Breast epithelium (tissue), 4 donors: Measurements from ENCODE around the gene RYR1. TPM values are rescaled to one million over a fixed set of nuclear protein-coding genes. Genes with fewer than 3 reads are reported as not detected.

Experiments
- DNase-seq, 2 donors: peaks; one replicate each; pipeline ENCODE4 v3.0.0-alpha.2; 2019; ENCODE audit warnings: low spot score in 2 of 2
- H3K27ac ChIP-seq, 2 donors: fragments of 200-600 bp; sonication (generic) in 1 of 2; one replicate each; pipeline ENCODE4 v1.5.1; 2016 to 2019; ENCODE audit warnings: mild to moderate bottlenecking in 1 of 2
- H3K27me3 ChIP-seq, 2 donors: fragments of 200-600 bp; sonication (generic) in 1 of 2; one replicate each; pipeline versions ENCODE4 v1.5.1 to v1.6.0; 2017 to 2019; ENCODE audit warnings: control low read depth in 1 of 2, mild to moderate bottlenecking in 1 of 2
- H3K36me3 ChIP-seq: fragments of 200-600 bp; one replicate; pipeline ENCODE4 v1.5.1; 2019
- H3K4me1 ChIP-seq, 2 donors: fragments of 200-600 bp; sonication (generic); one replicate each; pipeline ENCODE4 v1.5.1; 2016 to 2019; ENCODE audit warnings: control low read depth in 1 of 2
- H3K4me3 ChIP-seq, 3 donors: fragments of 200-600 bp; sonication (generic); 1 replicate in 2 of 3; 2 replicates in 1 of 3; pipeline ENCODE4 v1.5.1; 2016 to 2019; ENCODE audit warnings: mild to moderate bottlenecking in 3 of 3, moderate library complexity in 2 of 3
- H3K9me3 ChIP-seq, 2 donors: fragments of 200-600 bp; sonication (generic) in 1 of 2; one replicate each; pipeline ENCODE4 v1.5.1; 2016 to 2019; ENCODE audit warnings: control low read depth in 1 of 2
- POLR2A ChIP-seq: fragments of 450-650 bp; IDR thresholded peaks from one replicate; pipeline ENCODE4 v1.6.1; 2016; ENCODE audit warnings: antibody characterized with exemption, mild to moderate bottlenecking, moderate library complexity
- POLR2AphosphoS5 ChIP-seq, 3 donors: sonication (generic); formaldehyde crosslinking; IDR thresholded peaks; one replicate each; pipeline ENCODE4 v1.6.1; 2017; ENCODE audit warnings: antibody characterized with exemption in 3 of 3
- intact Hi-C: fragments of 100-400 bp; cut with DNase I; formaldehyde crosslinking; loops from one replicate; pipeline ENCODE4 v1.15.1; 2023; ENCODE audit warnings: low total_unique reads
- total RNA-seq, 3 donors: library from RNA; depleted of rRNA; stranded (reverse); fragments of >200 nt; gene quantifications; one replicate each; pipeline ENCODE4 v1.1.0, GENCODE V29; 2016
- TF ChIP-seq, protein P1 (sequence below), 3 donors: fragments of 450-650 bp; IDR thresholded peaks; one replicate each; pipeline ENCODE4 v1.5.1; 2016 to 2017; ENCODE audit warnings: antibody characterized with exemption in 3 of 3, mild to moderate bottlenecking in 3 of 3, moderate library complexity in 3 of 3

The RYR1 gene
- total RNA-seq, 3 donors from 2014 or later, result 1.3 to 6.7 (median 3.5) TPM

DNA sequence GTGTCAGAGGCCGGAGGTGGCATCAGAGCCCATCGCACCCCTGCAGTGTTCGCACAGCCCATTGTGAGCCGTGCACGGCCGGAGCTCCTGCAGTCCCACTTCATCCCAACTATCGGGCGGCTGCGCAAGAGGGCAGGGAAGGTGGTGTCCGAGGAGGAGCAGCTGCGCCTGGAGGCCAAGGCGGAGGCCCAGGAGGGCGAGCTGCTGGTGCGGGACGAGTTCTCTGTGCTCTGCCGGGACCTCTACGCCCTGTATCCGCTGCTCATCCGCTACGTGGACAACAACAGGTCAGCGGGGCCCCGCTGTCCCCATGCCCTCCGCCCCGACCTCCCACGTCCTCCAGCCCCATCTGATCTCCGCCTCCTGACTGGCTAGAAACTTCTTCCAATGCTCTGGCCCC is 85.7 kb downstream of the RYR1 start:
- TF ChIP-seq POLR2AphosphoS5 (IDR thresholded peaks at IDR 0.05), result no peak
- TF ChIP-seq, protein P1, sequence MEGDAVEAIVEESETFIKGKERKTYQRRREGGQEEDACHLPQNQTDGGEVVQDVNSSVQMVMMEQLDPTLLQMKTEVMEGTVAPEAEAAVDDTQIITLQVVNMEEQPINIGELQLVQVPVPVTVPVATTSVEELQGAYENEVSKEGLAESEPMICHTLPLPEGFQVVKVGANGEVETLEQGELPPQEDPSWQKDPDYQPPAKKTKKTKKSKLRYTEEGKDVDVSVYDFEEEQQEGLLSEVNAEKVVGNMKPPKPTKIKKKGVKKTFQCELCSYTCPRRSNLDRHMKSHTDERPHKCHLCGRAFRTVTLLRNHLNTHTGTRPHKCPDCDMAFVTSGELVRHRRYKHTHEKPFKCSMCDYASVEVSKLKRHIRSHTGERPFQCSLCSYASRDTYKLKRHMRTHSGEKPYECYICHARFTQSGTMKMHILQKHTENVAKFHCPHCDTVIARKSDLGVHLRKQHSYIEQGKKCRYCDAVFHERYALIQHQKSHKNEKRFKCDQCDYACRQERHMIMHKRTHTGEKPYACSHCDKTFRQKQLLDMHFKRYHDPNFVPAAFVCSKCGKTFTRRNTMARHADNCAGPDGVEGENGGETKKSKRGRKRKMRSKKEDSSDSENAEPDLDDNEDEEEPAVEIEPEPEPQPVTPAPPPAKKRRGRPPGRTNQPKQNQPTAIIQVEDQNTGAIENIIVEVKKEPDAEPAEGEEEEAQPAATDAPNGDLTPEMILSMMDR (IDR thresholded peaks at IDR 0.05), result no peak
- no peak for TF ChIP-seq POLR2A
- Histone ChIP-seq H3K4me1 (no peaks in the 10 kb centered on the region), H3K4me3 (no peak overlapping the region), H3K36me3 (no peaks in the 10 kb centered on the region), H3K27me3 (peaks cover 0 to 4% of the 10 kb centered on the region in 2 donors), H3K27ac (no peak overlapping the region), H3K9me3 (no peaks in the 10 kb centered on the region)
- no peak for DNase-seq
- intact Hi-C loops, result no loop called here

DNA sequence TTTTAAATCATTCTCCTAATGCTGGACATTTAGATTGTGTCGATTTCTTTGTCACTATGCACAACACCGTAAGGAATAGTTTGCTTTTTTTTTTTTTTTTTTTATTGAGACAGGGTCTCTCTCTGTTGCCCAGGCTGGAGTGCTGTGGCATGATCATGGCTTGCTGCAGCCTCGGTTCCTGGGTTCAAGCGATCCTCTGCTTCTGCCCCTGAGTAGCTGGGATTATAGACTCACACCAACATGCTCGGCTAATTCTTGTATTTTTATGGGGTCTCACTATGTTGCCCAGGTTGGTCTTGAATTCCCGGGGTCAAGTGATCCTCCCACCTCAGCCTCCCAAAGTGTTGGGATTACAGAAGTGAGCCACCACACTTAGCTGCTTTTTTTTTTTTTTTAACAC is 86.5 kb downstream of the RYR1 start:
- no peak overlapping the region for H3K27ac ChIP-seq
- TF ChIP-seq, protein P1 (IDR thresholded peaks at IDR 0.05), result no peak
- TF ChIP-seq POLR2A (no peak), POLR2AphosphoS5 (IDR thresholded peaks at IDR 0.05) (no peak)
- H3K36me3 ChIP-seq, result no peaks in the 10 kb centered on the region
- no peaks in the 10 kb centered on the region for H3K27me3 ChIP-seq
- no peak for DNase-seq
- intact Hi-C loops, result no loop called here
- H3K4me1 ChIP-seq, result no peaks in the 10 kb centered on the region
- no peaks in the 10 kb centered on the region for H3K9me3 ChIP-seq
- no peak overlapping the region for H3K4me3 ChIP-seq

DNA sequence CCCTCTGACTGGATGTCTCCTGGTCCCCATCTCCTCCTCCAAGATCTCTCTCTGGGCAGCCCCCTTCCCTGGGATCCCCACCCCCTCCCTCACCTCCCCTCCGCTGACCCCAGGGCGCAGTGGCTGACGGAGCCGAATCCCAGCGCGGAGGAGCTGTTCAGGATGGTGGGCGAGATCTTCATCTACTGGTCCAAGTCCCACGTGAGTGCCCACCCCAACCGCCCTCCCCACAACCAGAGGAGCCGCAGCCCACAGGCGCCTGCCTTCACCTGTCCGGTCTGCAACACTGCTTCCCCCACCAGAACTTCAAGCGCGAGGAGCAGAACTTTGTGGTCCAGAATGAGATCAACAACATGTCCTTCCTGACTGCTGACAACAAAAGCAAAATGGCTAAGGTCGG is 89.4 kb downstream of the RYR1 start:
- Histone ChIP-seq H3K27me3 (no peaks in the 10 kb centered on the region), H3K9me3 (no peaks in the 10 kb centered on the region)

DNA sequence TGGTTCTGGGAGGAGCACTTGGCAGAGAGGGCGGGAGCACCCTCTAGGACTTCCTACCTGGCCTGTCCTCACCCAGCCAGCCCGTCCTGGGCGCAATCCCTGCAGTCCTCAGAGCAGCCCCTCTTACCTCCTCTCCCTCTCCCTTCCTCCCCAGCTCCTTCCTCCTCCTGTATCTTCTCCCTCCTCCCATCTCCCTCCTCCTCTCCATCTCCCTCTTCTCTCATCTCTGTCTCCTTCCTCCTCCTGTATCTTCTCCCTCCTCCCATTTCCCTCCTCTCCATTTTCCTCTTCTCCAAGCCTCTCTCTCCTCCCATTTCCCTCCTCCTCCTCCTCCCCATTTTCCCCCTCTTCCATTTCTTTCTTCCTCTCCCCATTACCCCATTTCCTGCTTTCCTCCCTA is 89.8 kb downstream of the RYR1 start:
- Histone ChIP-seq H3K27ac (no peak overlapping the region), H3K4me3 (no peak overlapping the region), H3K36me3 (no peaks in the 10 kb centered on the region), H3K27me3 (no peaks in the 10 kb centered on the region), H3K4me1 (no peaks in the 10 kb centered on the region), H3K9me3 (no peaks in the 10 kb centered on the region)
- TF ChIP-seq POLR2AphosphoS5 (IDR thresholded peaks at IDR 0.05) (no peak), POLR2A (no peak)
- intact Hi-C loops, result no loop called here
- no peak for DNase-seq

More for the DNA sequence above, 89.4 kb downstream of the RYR1 start:
- no peak overlapping the region for H3K4me3 ChIP-seq
- no peak overlapping the region for H3K27ac ChIP-seq
- H3K36me3 ChIP-seq, result no peaks in the 10 kb centered on the region
- intact Hi-C loops, result no loop called here
- TF ChIP-seq, protein P1 (IDR thresholded peaks at IDR 0.05), result no peak
- TF ChIP-seq POLR2A (no peak), POLR2AphosphoS5 (IDR thresholded peaks at IDR 0.05) (no peak)
- no peaks in the 10 kb centered on the region for H3K4me1 ChIP-seq
- DNase-seq, result no peak

DNA sequence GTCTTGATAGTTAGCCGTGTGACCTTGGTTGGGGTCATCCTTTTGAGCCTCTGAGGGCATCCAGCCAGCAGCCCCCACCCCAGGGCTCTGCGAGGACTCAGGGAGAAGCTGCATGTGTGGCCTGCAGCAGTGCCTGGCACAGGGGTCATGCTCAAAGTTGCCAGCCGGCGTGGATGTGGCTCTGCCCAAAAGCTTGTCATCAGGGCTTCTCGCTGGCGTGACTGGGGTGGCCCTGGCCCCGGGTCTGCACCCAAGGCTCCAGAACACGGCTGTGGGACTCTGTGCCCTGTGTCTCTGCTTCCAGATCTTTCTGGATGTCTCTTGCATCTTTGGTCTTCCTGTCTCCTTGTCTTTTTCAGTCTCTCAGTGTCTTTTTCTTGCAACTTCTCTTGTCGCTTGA is 90.9 kb downstream of the RYR1 start:
- Histone ChIP-seq H3K27ac (no peak overlapping the region), H3K36me3 (no peaks in the 10 kb centered on the region)
- TF ChIP-seq POLR2AphosphoS5 (IDR thresholded peaks at IDR 0.05), result no peak
- TF ChIP-seq, protein P1 (IDR thresholded peaks at IDR 0.05), result no peak
- no peak for TF ChIP-seq POLR2A

More for the DNA sequence above, 90.9 kb downstream of the RYR1 start:
- no peak overlapping the region for H3K4me3 ChIP-seq
- intact Hi-C loops, result no loop called here
- H3K4me1 ChIP-seq, result no peaks in the 10 kb centered on the region
- no peaks in the 10 kb centered on the region for H3K9me3 ChIP-seq
- H3K27me3 ChIP-seq, result no peaks in the 10 kb centered on the region
- no peak for DNase-seq
